Tibial artery (tissue), 4 donors: ENCODE measurements around the gene SMYD3.

ENCODE experiments used
- DNase-seq, 2 donors: peaks; one replicate each; pipeline ENCODE4 v3.0.0-alpha.2; 2019
- H3K27ac ChIP-seq, 2 donors: fragments of 200-600 bp; sonication (generic) in 1 of 2; 1 replicate in 1 of 2; 2 replicates in 1 of 2; pipeline ENCODE4 v1.5.1; 2018 to 2019; ENCODE audit warnings: mild to moderate bottlenecking in 1 of 2
- H3K27me3 ChIP-seq, 2 donors: fragments of 200-600 bp; sonication (generic) in 1 of 2; one replicate each; pipeline versions ENCODE4 v1.5.1 to v1.6.0; 2016 to 2019
- H3K36me3 ChIP-seq, 3 donors: fragments of 200-600 bp; sonication (generic) in 2 of 3; one replicate each; pipeline ENCODE4 v1.5.1; 2016 to 2019; ENCODE audit warnings: mild to moderate bottlenecking in 2 of 3
- H3K4me1 ChIP-seq, 4 donors: fragments of 200-600 bp; sonication (generic) in 2 of 4; 1 replicate in 3 of 4; 2 replicates in 1 of 4; pipeline ENCODE4 v1.5.1; 2016 to 2019
- H3K4me3 ChIP-seq, 2 donors: fragments of 200-600 bp; sonication (generic) in 1 of 2; 1 replicate in 1 of 2; 2 replicates in 1 of 2; pipeline ENCODE4 v1.5.1; 2018 to 2019; ENCODE audit warnings: mild to moderate bottlenecking in 2 of 2
- H3K9me3 ChIP-seq, 3 donors: fragments of 200-600 bp; sonication (generic) in 1 of 3; one replicate each; pipeline ENCODE4 v1.5.1; 2016 to 2019
- CTCF ChIP-seq, 2 experiments: fragments of 200-600 bp in 1 of 2; fragments of 450-650 bp in 1 of 2; IDR thresholded peaks; one replicate each; pipeline ENCODE4 v1.5.1; 2017 to 2019; ENCODE audit warnings: antibody characterized with exemption in 2 of 2, mild to moderate bottlenecking in 1 of 2, moderate library complexity in 1 of 2
- intact Hi-C: fragments of 100-400 bp; cut with DNase I; formaldehyde crosslinking; loops from one replicate; pipeline ENCODE4 v1.15.0; 2023; ENCODE audit warnings: low total_unique reads

Gene SMYD3

GRCh38 chr1:246159279-246160227, 347.5 kb downstream of the SMYD3 start:
- no peaks in the 10 kb centered on the region for H3K9me3 ChIP-seq
- H3K36me3 ChIP-seq: no peaks in the 10 kb centered on the region
- DNase-seq: no peak
- intact Hi-C loops: no loop called here
- TF ChIP-seq CTCF (IDR thresholded peaks at IDR 0.05): no peak
- peaks cover 0 to 18% (median 0%) of the 10 kb centered on the region in 4 donors for H3K4me1 ChIP-seq
- no peak overlapping the region for H3K4me3 ChIP-seq
- no peaks in the 10 kb centered on the region for H3K27me3 ChIP-seq
- H3K27ac ChIP-seq: no peak overlapping the region

- Histone ChIP-seq H3K4me3 (no peak overlapping the region), H3K36me3 (no peaks in the 10 kb centered on the region), H3K27me3 (no peaks in the 10 kb centered on the region), H3K9me3 (no peaks in the 10 kb centered on the region), H3K27ac (no peak overlapping the region), H3K4me1 (peaks cover 0 to 18% (median 0%) of the 10 kb centered on the region in 4 donors)
- DNase-seq: no peak
- intact Hi-C loops: no loop called here
- no peak for TF ChIP-seq CTCF (IDR thresholded peaks at IDR 0.05)
These were observed 348.9 kb downstream of the SMYD3 start for GRCh38 chr1:246158131-246158530.

GRCh38 chr1:246157516-246157915, 349.6 kb downstream of the SMYD3 start:
- intact Hi-C loops: no loop called here
- H3K27me3 ChIP-seq: no peaks in the 10 kb centered on the region
- H3K9me3 ChIP-seq: no peaks in the 10 kb centered on the region
- H3K27ac ChIP-seq: no peak overlapping the region
- peaks cover 0 to 18% (median 0%) of the 10 kb centered on the region in 4 donors for H3K4me1 ChIP-seq
- TF ChIP-seq CTCF (IDR thresholded peaks at IDR 0.05): no peak
- H3K36me3 ChIP-seq: no peaks in the 10 kb centered on the region
- no peak overlapping the region for H3K4me3 ChIP-seq
- DNase-seq: no peak

- Histone ChIP-seq H3K27ac (no peak overlapping the region), H3K27me3 (no peaks in the 10 kb centered on the region), H3K36me3 (no peaks in the 10 kb centered on the region), H3K9me3 (no peaks in the 10 kb centered on the region), H3K4me1 (peaks cover 0 to 18% (median 0%) of the 10 kb centered on the region in 4 donors), H3K4me3 (no peak overlapping the region)
- TF ChIP-seq CTCF (IDR thresholded peaks at IDR 0.05): no peak
- intact Hi-C loops: no loop called here
- DNase-seq: no peak
These were observed 350.2 kb downstream of the SMYD3 start for GRCh38 chr1:246156847-246157246.

- Histone ChIP-seq H3K4me3 (no peak overlapping the region), H3K27me3 (no peaks in the 10 kb centered on the region), H3K36me3 (no peaks in the 10 kb centered on the region), H3K27ac (no peak overlapping the region), H3K9me3 (no peaks in the 10 kb centered on the region), H3K4me1 (peaks cover 0 to 18% (median 0%) of the 10 kb centered on the region in 4 donors)
- TF ChIP-seq CTCF (IDR thresholded peaks at IDR 0.05): no peak
- intact Hi-C loops: no loop called here
- no peak for DNase-seq
These were observed 351.2 kb downstream of the SMYD3 start for GRCh38 chr1:246155923-246156322.
